ENCODE data around the gene HSPA8. TPM values are rescaled to one million over a fixed set of nuclear protein-coding genes. Genes with fewer than 3 reads are reported as not detected.

HSPA8 gene
- total and polyA plus RNA-seq, 2 donors, result 717 to 1,836 TPM

DNA sequence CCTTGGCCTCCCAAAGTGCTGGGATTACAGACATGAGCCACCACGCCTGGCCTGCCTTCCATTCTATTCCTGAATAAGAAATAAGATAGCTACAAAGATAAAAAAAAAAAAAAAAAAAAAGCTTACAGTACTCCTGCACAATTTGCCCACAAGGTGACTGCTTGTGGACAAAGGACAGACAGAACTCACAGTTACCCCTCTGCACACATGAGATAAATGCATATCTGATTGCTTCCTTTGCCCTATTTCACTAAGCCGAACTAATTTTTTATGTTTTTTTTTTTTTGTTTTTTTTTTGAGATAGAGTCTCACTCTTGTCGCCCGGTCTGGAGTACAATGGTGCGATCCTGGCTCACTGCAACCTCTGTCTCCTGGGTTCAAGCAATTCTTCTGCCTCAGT, 23.6 kb upstream of the HSPA8 start:
- Histone ChIP-seq H3K4me3 (ENCODE audit: low read depth, low read length) (no peak overlapping the region), H3K36me3 (ENCODE audit: insufficient read depth) (no peaks in the 10 kb centered on the region), H3K4me1 (ENCODE audit: insufficient read depth) (no peaks in the 10 kb centered on the region), H3K27ac (ENCODE audit: low read depth) (no peak overlapping the region)
- no peak for DNase-seq (ENCODE audit: extremely low spot score)
- WGBS, result 94% methylated on average over 5 of the region's 5 CpGs

DNA sequence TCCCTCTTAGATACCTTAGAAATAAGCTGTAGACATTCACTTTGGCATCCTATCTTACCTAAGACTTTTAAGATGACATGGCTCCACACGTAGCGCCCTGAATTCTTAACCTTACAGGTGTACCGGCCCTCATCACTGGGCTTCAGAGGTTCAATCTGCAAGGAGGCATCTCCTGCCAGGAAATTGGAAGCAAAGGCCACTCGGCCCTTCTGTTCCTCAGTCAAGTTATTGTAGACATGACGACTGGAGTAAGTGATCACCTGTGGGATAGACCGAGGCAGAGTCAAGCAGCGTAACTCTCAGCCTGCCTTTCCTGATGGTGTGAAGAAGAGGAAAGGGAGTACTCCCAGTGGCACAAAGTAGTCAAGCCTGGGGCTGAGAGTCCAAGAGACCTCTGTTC, 22.5 kb upstream of the HSPA8 start:
- 97% methylated on average over 7 of the region's 7 CpGs for WGBS
- DNase-seq (ENCODE audit: extremely low spot score), result no peak
- Histone ChIP-seq H3K4me3 (ENCODE audit: low read depth, low read length) (no peak overlapping the region), H3K36me3 (ENCODE audit: insufficient read depth) (no peaks in the 10 kb centered on the region), H3K27ac (ENCODE audit: low read depth) (no peak overlapping the region), H3K4me1 (ENCODE audit: insufficient read depth) (no peaks in the 10 kb centered on the region)

DNA sequence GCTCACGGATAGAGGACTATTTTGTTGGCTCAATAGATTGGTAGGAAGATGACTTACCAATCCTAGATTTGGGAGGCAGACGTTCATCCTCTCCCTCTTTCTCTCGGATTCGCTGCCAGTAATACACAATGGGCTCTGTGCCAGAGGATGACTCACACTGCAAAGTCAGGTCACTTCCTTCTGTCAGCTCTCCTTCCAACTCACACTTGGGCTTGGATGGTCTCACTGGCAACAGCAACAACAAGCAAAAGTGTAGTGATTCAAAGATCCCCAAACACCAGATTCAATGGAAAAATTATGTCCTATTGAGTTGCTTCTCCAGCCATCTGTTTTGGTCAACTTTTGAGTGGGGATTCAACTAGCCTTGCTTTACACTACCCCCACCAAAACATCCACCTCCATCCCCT, 21.7 kb upstream of the HSPA8 start:
- H3K36me3 ChIP-seq (ENCODE audit: insufficient read depth), result no peaks in the 10 kb centered on the region
- H3K27ac ChIP-seq (ENCODE audit: low read depth), result peak overlapping the region; percentile 45
- 3% methylated on average over 4 of the region's 4 CpGs for WGBS
- H3K4me1 ChIP-seq (ENCODE audit: insufficient read depth), result no peaks in the 10 kb centered on the region
- DNase-seq (ENCODE audit: extremely low spot score), result peak; percentile 74
- no peak overlapping the region for H3K4me3 ChIP-seq (ENCODE audit: low read depth, low read length)

DNA sequence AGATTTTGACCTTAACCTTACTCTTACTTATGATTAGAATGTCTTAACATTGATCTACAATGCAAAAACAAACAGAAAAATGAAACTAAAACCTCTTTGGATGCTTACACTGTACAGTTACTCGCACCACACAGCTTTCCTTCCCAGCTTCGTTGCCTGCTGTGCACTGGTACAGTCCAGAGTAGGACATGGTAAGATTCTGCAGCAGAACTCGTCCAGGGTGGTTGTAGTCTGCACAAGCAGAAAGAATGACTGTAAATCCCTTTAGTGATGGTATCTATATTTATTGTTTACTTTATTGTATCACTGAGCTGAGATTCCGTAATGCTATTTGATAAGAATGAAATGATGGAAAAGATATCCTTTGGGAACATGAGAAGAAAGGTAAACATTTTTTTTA, 21.0 kb upstream of the HSPA8 start:
- WGBS, result 29% methylated on average over 4 of the region's 4 CpGs
- H3K4me3 ChIP-seq (ENCODE audit: low read depth, low read length), result no peak overlapping the region
- H3K27ac ChIP-seq (ENCODE audit: low read depth), result no peak overlapping the region
- no peak for DNase-seq (ENCODE audit: extremely low spot score)
- no peaks in the 10 kb centered on the region for H3K36me3 ChIP-seq (ENCODE audit: insufficient read depth)
- H3K4me1 ChIP-seq (ENCODE audit: insufficient read depth), result no peaks in the 10 kb centered on the region

DNA sequence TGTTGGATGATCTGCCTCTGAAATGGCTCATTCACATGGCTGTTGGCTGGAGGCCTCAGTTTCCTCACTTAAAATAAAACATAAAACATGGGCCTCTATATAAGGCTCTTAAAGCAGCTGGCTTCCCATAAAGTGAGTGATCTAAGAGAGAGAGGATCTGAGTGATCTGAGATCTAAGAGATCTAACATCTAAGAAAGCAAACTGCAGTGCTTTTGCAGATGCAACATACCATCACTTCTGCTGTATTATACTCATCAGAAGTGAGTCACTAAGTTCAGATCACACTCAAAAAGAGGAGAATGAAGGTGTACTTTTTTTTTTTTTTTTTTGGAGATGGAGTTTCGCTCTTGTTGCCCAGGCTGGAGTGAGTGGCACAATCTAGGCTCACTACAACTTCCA, 18.1 kb upstream of the HSPA8 start:
- H3K36me3 ChIP-seq (ENCODE audit: insufficient read depth), result no peaks in the 10 kb centered on the region
- 100% methylated on average over 1 of the region's 1 CpG for WGBS
- DNase-seq (ENCODE audit: extremely low spot score), result no peak

DNA sequence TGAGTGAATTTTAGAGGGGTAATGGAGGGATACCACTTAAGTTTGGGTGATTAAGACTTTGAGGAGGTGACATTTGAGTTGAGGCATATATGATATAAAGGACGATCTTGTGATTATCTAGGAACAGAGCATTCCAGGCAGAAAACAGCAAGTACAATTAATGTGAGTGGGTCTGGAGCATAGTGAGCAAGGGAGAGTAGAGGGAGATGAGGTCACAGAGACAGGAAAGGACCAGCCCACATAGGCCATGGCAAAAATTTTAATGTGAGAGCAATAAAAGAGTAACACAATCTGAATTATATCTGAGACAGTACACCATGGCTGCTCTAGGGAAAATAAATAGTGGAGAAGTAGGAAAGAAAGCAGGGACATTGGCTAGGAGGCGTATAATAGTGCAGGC, 14.5 kb upstream of the HSPA8 start:
- Histone ChIP-seq H3K27ac (ENCODE audit: low read depth) (peak overlapping the region; percentile 23), H3K36me3 (ENCODE audit: insufficient read depth) (no peaks in the 10 kb centered on the region), H3K4me3 (ENCODE audit: low read depth, low read length) (no peak overlapping the region), H3K4me1 (ENCODE audit: insufficient read depth) (no peaks in the 10 kb centered on the region)
- no peak for DNase-seq (ENCODE audit: extremely low spot score)
- 87% methylated on average over 2 of the region's 2 CpGs for WGBS

More for the DNA sequence above, 18.1 kb upstream of the HSPA8 start:
- H3K27ac ChIP-seq (ENCODE audit: low read depth), result no peak overlapping the region
- H3K4me1 ChIP-seq (ENCODE audit: insufficient read depth), result no peaks in the 10 kb centered on the region
- no peak overlapping the region for H3K4me3 ChIP-seq (ENCODE audit: low read depth, low read length)

DNA sequence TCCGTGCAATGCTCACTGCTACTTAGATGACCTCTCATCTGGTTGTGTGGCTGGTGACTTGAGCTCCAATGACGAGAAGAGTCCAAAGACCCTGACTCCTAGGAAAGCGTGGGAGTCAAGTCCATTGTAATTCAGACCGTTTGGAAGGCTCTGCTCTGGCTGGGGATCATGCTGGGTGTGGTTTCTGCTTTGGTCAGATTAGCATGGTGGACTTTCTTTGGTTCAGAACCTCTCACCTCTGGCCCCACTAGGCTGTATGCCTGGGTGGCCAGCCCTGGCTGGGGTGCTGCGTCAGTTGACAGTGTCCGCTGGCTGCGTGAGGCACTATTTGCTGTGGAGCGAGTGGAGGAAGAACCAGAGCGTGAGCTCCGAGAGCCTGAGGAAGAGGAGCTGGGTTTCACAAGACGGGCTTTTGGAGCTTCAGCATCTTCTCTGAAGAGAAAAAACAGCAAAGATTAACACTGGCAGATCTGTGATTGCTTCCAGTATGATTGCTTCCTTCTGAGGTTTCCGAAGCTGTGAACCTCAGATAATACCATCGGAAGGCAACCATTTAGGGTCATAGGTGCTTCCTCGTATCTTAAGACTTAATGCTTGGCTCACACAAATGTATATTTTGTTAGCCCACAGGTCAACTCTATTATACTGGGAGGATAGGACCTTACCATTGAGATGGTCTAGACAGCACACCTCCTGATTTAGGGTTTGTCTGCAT, 11.6 kb upstream of the HSPA8 start:
- H3K4me1 ChIP-seq (ENCODE audit: insufficient read depth), result no peaks in the 10 kb centered on the region
- H3K27ac ChIP-seq (ENCODE audit: low read depth), result no peak overlapping the region
- H3K4me3 ChIP-seq (ENCODE audit: low read depth, low read length), result no peak overlapping the region
- WGBS, result 90% methylated on average over 14 of the region's 14 CpGs
- H3K36me3 ChIP-seq (ENCODE audit: insufficient read depth), result no peaks in the 10 kb centered on the region
- no peak for DNase-seq (ENCODE audit: extremely low spot score)

DNA sequence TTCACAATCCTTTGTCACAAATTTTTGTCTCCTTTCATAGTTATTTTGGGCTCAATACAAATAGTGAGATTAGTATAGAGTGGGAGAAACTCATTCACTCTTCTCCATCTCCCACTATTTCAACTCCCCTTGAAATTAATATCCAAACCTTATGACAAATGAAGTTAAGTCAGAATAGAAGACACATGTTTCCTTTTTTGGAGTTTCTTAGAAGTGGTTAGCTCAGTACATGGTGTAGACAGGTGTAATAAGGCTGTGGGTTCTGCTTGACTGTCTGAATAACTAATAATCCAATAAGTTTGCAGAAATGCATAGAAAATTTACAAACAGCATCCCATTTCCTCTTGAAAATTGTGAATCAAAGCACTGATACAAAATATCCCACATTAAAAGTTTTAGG, 10.8 kb upstream of the HSPA8 start:
- H3K36me3 ChIP-seq (ENCODE audit: insufficient read depth), result no peaks in the 10 kb centered on the region
- H3K4me1 ChIP-seq (ENCODE audit: insufficient read depth), result no peaks in the 10 kb centered on the region
- no peak for DNase-seq (ENCODE audit: extremely low spot score)
- no peak overlapping the region for H3K27ac ChIP-seq (ENCODE audit: low read depth)
- H3K4me3 ChIP-seq (ENCODE audit: low read depth, low read length), result no peak overlapping the region

DNA sequence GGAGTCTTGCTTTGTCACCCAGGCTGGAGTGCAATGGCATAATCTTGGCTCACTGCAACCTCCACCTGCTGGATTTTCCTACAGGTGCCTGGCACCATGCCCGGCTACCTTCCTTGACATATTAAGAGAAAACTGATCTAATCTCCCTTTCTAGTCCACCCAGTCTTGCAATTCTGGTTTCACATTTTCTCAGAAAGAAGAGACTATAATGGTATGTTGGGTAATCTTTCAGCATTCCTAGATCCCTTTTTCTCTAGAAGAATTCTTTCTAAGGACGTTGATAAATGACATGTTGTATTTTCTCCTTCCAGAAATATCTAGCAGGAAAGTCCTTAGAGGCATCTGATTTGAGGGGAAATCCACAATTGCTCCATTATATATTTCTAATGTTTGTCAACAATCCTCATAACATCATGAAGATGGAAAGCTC, 10.4 kb upstream of the HSPA8 start:
- DNase-seq (ENCODE audit: extremely low spot score), result no peak
- no peaks in the 10 kb centered on the region for H3K36me3 ChIP-seq (ENCODE audit: insufficient read depth)
- H3K4me3 ChIP-seq (ENCODE audit: low read depth, low read length), result no peak overlapping the region
- no peak overlapping the region for H3K27ac ChIP-seq (ENCODE audit: low read depth)
- no peaks in the 10 kb centered on the region for H3K4me1 ChIP-seq (ENCODE audit: insufficient read depth)
- 68% methylated on average over 2 of the region's 2 CpGs for WGBS

DNA sequence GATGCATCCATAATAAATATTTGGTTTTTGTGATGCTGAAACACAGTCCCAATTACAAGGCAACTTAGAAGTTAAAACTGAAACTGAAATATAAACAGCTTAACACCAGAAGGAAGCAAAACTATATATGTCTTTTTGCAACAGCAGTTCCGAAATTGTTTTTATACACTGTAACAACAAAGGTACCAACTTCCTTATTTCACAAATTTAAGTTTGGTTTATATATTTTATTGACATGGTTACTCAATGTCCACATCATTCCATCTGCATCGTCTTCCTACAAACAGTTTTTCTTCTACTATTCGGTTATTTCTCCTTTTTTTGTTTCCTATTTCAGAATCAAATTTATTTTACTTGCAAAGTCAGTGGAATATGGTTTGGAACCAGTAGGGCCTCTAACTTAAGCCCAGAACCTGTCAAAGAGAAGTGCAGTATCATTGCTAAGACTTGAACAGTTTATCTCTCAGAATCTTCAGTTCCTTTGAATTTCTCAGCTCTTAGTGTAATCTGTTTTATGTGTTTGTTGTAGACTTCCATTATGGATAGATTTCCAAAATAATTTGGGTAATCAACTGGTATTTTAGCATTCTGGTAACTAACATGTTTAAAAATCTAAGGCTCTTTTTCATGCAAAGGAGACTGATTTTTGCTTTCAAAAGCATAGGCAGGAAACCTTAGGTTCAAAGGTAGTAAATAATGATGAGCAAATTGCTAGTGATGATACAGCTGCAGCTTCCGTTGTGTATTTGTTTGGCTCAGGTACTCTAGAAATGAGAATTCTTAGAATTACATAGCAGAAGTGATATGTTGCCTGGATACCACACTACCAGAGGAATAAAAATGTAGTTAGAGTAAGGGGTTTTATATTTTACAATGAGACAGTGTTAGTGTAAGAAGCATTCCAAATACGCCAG, 8.2 kb upstream of the HSPA8 start:
- Histone ChIP-seq H3K36me3 (ENCODE audit: insufficient read depth) (no peaks in the 10 kb centered on the region), H3K27ac (ENCODE audit: low read depth) (no peak overlapping the region), H3K4me3 (ENCODE audit: low read depth, low read length) (no peak overlapping the region), H3K4me1 (ENCODE audit: insufficient read depth) (no peaks in the 10 kb centered on the region)
- WGBS, result 50% methylated on average over 5 of the region's 5 CpGs
- DNase-seq (ENCODE audit: extremely low spot score), result no peak

DNA sequence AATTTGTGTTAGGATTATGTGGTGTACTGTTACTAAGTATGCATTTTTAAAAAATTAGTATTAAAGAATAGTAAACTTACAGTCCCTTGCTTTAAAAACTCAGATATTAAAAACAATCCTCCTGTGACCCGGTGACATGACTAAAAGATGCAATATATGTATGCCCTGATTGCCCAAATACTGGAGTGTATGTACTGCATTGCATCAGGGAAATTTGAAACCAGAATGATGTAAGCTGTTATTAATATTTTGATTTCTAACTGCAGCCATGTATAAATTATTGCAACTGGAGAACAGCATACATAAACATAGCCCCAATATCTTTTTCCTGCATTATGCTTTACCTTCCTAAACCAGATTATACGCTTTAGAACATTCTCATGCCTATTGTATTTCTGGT, 3.7 kb upstream of the HSPA8 start:
- Histone ChIP-seq H3K27ac (ENCODE audit: low read depth) (no peak overlapping the region), H3K36me3 (ENCODE audit: insufficient read depth) (no peaks in the 10 kb centered on the region), H3K4me1 (ENCODE audit: insufficient read depth) (no peaks in the 10 kb centered on the region), H3K4me3 (ENCODE audit: low read depth, low read length) (no peak overlapping the region)
- no peak for DNase-seq (ENCODE audit: extremely low spot score)
- 78% methylated on average over 2 of the region's 2 CpGs for WGBS

DNA sequence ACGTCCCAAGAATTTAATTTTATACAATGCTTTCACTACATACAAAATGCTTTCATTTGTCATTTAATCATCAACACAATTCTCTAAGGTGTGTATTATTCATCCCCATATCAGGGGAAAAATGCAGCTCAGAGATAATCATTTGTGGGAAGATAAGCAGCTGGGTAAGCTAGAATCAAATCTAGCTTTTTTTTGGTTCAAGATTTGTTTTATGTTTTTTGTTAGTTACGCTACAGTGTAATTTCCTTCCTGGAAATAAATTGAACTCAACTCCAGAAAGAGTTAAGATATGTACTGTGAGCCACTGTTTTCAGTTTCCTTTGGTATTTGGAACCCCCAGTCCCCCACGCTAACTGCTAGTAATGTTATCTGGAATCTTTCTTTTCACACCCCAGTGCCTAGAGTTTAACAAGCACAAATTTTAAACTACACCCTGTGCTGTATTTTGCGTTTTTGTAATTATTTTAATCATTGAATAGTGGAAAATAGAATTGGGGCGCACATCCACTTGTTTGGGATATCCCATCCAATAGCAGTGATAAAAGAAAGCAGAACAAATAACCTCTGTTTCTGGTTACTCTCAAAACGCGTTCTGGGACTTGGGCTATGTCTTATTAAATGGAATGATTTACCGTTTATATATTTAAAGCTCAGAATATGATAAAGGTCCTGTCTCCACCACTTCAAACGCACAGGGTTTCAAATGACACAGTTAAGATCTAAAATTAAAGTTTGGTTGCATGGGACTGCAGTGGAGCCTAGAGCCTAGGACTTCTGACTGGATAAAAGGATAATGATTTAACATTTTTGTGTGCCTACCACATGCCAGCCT, 2.1 kb upstream of the HSPA8 start:
- peak overlapping the region; percentile 29 for H3K27ac ChIP-seq (ENCODE audit: low read depth)
- no peak overlapping the region for H3K4me3 ChIP-seq (ENCODE audit: low read depth, low read length)
- 13% methylated on average over 9 of the region's 9 CpGs for WGBS
- H3K36me3 ChIP-seq (ENCODE audit: insufficient read depth), result no peaks in the 10 kb centered on the region
- no peaks in the 10 kb centered on the region for H3K4me1 ChIP-seq (ENCODE audit: insufficient read depth)
- no peak for DNase-seq (ENCODE audit: extremely low spot score)

DNA sequence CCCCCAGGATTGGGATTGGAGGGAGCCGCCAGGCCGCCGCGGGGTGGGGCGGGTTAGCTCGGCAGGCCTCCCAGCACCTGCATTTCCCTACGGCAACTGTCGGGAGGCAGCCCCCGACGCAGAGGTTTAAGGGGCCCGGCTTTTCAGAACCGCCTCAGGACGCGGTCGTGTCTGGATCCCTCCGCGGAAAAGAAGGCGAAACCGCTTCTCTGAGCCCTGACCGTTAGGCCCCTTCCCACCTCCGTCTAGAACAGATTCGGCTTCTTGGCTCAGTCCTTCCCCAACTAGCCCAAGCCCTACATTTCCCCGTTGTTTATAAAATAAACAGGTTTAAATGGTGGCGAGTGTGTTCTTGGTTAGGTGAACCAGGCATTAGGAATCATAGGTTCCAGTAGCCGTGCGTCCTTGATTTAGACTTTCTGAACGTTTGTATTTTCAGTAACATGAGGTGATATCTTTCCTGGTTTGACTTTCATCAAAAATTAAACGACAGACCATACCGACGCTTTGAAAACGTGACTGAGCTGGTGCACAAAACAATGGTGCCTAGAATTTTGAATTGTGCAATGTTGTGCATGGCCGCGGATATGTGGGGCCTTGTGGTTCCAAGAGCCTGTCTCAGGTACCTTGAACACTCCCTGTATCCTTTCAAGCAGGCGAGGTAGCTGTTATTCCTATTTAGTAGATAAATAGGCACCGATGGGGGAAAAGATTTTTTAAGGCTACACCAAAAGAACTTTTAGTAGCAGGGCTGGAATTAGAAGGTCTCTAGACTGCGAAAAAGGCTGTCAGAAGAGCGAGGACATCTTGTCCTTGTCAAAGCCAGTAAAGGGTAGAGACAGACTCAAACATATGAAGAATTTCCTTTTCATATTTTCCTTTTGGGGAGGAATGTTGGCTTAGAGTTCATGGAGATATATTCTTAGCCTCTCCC, 1.2 kb upstream of the HSPA8 start:
- H3K27ac ChIP-seq (ENCODE audit: low read depth), result peak overlapping the region; percentile 100
- DNase-seq (ENCODE audit: extremely low spot score), result no peak
- peak overlapping the region; percentile 70 for H3K4me3 ChIP-seq (ENCODE audit: low read depth, low read length)
- WGBS, result 3% methylated on average over 37 of the region's 37 CpGs
- H3K4me1 ChIP-seq (ENCODE audit: insufficient read depth), result no peaks in the 10 kb centered on the region
- no peaks in the 10 kb centered on the region for H3K36me3 ChIP-seq (ENCODE audit: insufficient read depth)
